WTC11 (cell line): ENCODE data around the gene SNHG17. TPM values are rescaled to one million over a fixed set of nuclear protein-coding genes. Genes with fewer than 3 reads are reported as not detected.

Experiments
- ATAC-seq: fragments of 200-7000 bp; cut with Tn5 transposase; 2 replicates; pipeline ENCODE4 v1.10.0; 2021; ENCODE audit warnings: mild to moderate bottlenecking, moderate library complexity
- CTCF ChIA-PET: fragments of 300-600 bp; sonication (Branson Sonifier 250); formaldehyde crosslinking; loops from one replicate; lab custom pipeline; 2021; ENCODE audit warnings: antibody characterized with exemption; lab: Charles Lee
- POLR2A ChIA-PET: fragments of 350-600 bp; sonication (Branson Sonifier 250); formaldehyde crosslinking; loops from one replicate; lab custom pipeline; 2021; ENCODE audit warnings: antibody characterized with exemption; lab: Charles Lee
- DNase-seq: peaks from one replicate; pipeline ENCODE4 v3.0.0; 2021; ENCODE audit warnings: low spot score
- H3K27ac Mint-ChIP-seq: 2 replicates; pipeline ENCODE4 v1.8.0; 2021; ENCODE audit warnings: mixed read lengths
- H3K27me3 Mint-ChIP-seq: 2 replicates; pipeline ENCODE4 v1.8.0; 2021; ENCODE audit warnings: low read depth, mild to moderate bottlenecking, moderate library complexity, mixed read lengths
- H3K36me3 Mint-ChIP-seq: 2 replicates; pipeline ENCODE4 v1.8.0; 2021; ENCODE audit warnings: mixed read lengths
- H3K4me1 Mint-ChIP-seq: 2 replicates; pipeline ENCODE4 v1.8.0; 2022; ENCODE audit warnings: mixed read lengths
- H3K4me3 Mint-ChIP-seq: 2 replicates; pipeline ENCODE4 v1.8.0; 2021; ENCODE audit warnings: mild to moderate bottlenecking, moderate library complexity, mixed read lengths
- H3K9me3 Mint-ChIP-seq: 2 replicates; pipeline ENCODE4 v1.8.0; 2021; ENCODE audit warnings: mixed read lengths
- ATF1 ChIP-seq: sonication (generic); formaldehyde crosslinking; IDR thresholded peaks from 2 replicates; pipeline ENCODE4 v1.8.1; 2023; ENCODE audit warnings: mild to moderate bottlenecking, moderate library complexity, missing genetic modification reagents
- CREM ChIP-seq: sonication (generic); formaldehyde crosslinking; IDR thresholded peaks from 2 replicates; pipeline ENCODE4 v1.8.1; 2022; ENCODE audit warnings: mild to moderate bottlenecking, missing genetic modification reagents, moderate library complexity
- FOXK1 ChIP-seq: sonication (generic); formaldehyde crosslinking; IDR thresholded peaks from 2 replicates; pipeline ENCODE4 v1.8.0; 2022; ENCODE audit warnings: mild to moderate bottlenecking, moderate library complexity, missing genetic modification reagents
- FOXP1 ChIP-seq: sonication (generic); formaldehyde crosslinking; IDR thresholded peaks from 2 replicates; pipeline ENCODE4 v1.8.0; 2022; ENCODE audit warnings: missing genetic modification reagents, mild to moderate bottlenecking, moderate library complexity, borderline replicate concordance
- HMGA2 ChIP-seq: fragments of 250-450 bp; sonication (Bioruptor Pico); IDR thresholded peaks from 2 replicates; pipeline ENCODE4 v1.4.0; 2021; ENCODE audit warnings: mild to moderate bottlenecking, moderate library complexity
- NFATC4 ChIP-seq: fragments of 250-450 bp; sonication (Bioruptor Pico); IDR thresholded peaks from 2 replicates; pipeline ENCODE4 v1.9.0; 2021; ENCODE audit warnings: mild to moderate bottlenecking
- SMAD4 ChIP-seq: sonication (generic); formaldehyde crosslinking; IDR thresholded peaks from 2 replicates; pipeline ENCODE4 v1.8.0; 2022; ENCODE audit warnings: mild to moderate bottlenecking, missing genetic modification reagents
- SP1 ChIP-seq: sonication (generic); formaldehyde crosslinking; conservative IDR thresholded peaks from 2 replicates; pipeline ENCODE4 v1.8.1; 2022; ENCODE audit warnings: missing genetic modification reagents
- ZNF138 ChIP-seq: sonication (generic); formaldehyde crosslinking; conservative IDR thresholded peaks from 2 replicates; pipeline ENCODE4 v1.8.1; 2022; ENCODE audit warnings: mild to moderate bottlenecking, moderate library complexity, missing genetic modification reagents
- ZNF232 ChIP-seq: sonication (generic); formaldehyde crosslinking; IDR thresholded peaks from 2 replicates; pipeline ENCODE4 v1.8.0; 2022; ENCODE audit warnings: mild to moderate bottlenecking, missing genetic modification reagents
- ZNF416 ChIP-seq: fragments of 250-450 bp; sonication (Bioruptor Pico); IDR thresholded peaks from 2 replicates; pipeline ENCODE4 v1.9.0; 2021; ENCODE audit warnings: mild to moderate bottlenecking, inconsistent platforms
- total RNA-seq: library from RNA; stranded (reverse); gene quantifications from 3 replicates; pipeline ENCODE4 v1.2.3, GENCODE V29; 2021
- TF ChIP-seq, protein P1 (sequence below): sonication (generic); formaldehyde crosslinking; IDR thresholded peaks from 2 replicates; pipeline ENCODE4 v1.8.0; 2023; ENCODE audit warnings: missing genetic modification reagents
- TF ChIP-seq, protein P2 (sequence below): sonication (generic); formaldehyde crosslinking; IDR thresholded peaks from 2 replicates; pipeline ENCODE4 v1.8.0; 2022; ENCODE audit warnings: missing genetic modification reagents
- TF ChIP-seq, protein P3 (sequence below): sonication (generic); formaldehyde crosslinking; IDR thresholded peaks from 2 replicates; pipeline ENCODE4 v1.8.1; 2022; ENCODE audit warnings: low read depth, missing genetic modification reagents, borderline replicate concordance
- TF ChIP-seq, protein P4 (sequence below): sonication (generic); formaldehyde crosslinking; IDR thresholded peaks from 2 replicates; pipeline ENCODE4 v1.8.1; 2022; ENCODE audit warnings: mild to moderate bottlenecking, missing genetic modification reagents, moderate library complexity, borderline replicate concordance
- TF ChIP-seq, protein P5 (sequence below): sonication (generic); formaldehyde crosslinking; IDR thresholded peaks from 2 replicates; pipeline ENCODE4 v1.8.1; 2023; ENCODE audit warnings: mild to moderate bottlenecking, missing genetic modification reagents
- TF ChIP-seq, protein P6 (sequence below): fragments of 250-450 bp; sonication (Bioruptor Pico); IDR thresholded peaks from 2 replicates; pipeline ENCODE4 v1.8.0; 2021; ENCODE audit warnings: mild to moderate bottlenecking
- TF ChIP-seq, protein P7 (sequence below): sonication (generic); formaldehyde crosslinking; IDR thresholded peaks from 2 replicates; pipeline ENCODE4 v1.8.1; 2023; ENCODE audit warnings: mild to moderate bottlenecking, missing genetic modification reagents, moderate library complexity

The SNHG17 gene
- total RNA-seq, 1 experiment from 2014 or later, result 71.6 TPM

DNA sequence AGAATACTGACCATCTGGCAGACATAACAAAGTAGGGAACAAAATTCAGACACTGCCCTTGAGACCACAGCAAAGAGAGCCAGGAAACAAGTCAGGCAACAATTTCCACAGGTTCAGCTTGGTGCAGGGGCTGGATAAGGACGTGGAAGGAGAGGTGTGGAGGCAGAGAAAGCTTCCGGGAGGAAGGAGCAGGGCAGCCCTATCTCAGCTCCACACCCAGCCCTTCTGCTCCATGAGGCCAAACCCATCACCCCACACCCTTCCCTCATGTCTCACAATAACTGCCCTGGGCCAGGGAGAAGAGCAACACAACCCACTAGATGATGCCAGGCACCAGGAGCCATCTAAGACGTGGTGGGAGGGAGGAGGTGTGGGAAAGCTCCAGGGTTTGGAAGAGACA lies 5.8 kb downstream of the SNHG17 start (continued):
- TF ChIP-seq, protein P1, sequence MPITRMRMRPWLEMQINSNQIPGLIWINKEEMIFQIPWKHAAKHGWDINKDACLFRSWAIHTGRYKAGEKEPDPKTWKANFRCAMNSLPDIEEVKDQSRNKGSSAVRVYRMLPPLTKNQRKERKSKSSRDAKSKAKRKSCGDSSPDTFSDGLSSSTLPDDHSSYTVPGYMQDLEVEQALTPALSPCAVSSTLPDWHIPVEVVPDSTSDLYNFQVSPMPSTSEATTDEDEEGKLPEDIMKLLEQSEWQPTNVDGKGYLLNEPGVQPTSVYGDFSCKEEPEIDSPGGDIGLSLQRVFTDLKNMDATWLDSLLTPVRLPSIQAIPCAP (CRISPR knock-in tag), result no peak

DNA sequence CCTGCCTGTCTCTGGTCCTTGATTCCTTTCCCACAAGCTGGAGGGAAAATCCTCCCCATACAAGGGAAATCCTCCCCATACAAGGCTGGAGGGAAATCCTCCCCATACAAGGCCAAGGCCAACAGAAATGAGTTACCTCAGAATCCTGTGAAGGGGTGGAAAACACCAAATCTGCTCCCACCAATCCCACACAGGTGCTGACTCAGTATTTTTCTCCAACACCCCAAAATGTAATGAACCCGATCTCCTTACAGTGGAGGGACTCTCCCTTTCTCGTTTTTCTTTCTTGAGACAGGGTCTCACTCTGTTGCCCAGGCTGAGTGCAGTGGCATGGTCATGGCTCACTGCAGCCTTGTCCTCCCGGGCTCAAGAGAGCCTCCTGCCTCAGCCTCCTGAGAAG lies 6.3 kb downstream of the SNHG17 start:
- ChIA-PET POLR2A (no interaction called here), CTCF (no interaction called here)
- no peak overlapping the region for H3K4me3 Mint-ChIP-seq
- no peak for TF ChIP-seq HMGA2 (CRISPR knock-in tag)
- peaks cover 93% of the 10 kb centered on the region for H3K36me3 Mint-ChIP-seq
- DNase-seq (no peak), ATAC-seq (no peak)
- H3K27ac Mint-ChIP-seq, result peak overlapping the region; percentile 87; the same call in 1 of the 2 replicates
- H3K27me3 Mint-ChIP-seq, result no peaks in the 10 kb centered on the region
- H3K9me3 Mint-ChIP-seq, result no peaks in the 10 kb centered on the region
- peaks cover 18% of the 10 kb centered on the region for H3K4me1 Mint-ChIP-seq

DNA sequence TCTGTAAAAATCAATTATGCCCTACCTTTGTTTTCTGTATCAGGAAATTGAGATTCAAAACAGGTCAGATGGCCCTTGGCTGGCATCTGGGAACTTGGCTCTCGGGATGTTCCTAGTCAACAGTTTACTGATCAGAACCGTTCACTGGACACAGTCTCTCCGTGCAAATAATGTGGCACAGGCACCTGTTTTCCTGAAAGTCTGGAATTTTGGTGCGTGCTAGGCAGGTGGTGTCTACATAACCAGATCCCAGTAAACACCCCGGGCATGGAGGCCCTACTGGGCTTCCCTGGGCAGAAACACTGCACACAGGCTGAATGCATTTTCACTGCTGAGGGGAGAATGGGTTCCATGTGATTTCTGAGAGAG lies 7.5 kb downstream of the SNHG17 start:
- TF ChIP-seq ZNF138 (CRISPR knock-in tag) (no peak), FOXP1 (no peak), ZNF416 (CRISPR knock-in tag) (no peak), ATF1 (CRISPR knock-in tag) (no peak), SMAD4 (no peak), FOXK1 (CRISPR knock-in tag) (no peak), SP1 (no peak)
- TF ChIP-seq, protein P2, sequence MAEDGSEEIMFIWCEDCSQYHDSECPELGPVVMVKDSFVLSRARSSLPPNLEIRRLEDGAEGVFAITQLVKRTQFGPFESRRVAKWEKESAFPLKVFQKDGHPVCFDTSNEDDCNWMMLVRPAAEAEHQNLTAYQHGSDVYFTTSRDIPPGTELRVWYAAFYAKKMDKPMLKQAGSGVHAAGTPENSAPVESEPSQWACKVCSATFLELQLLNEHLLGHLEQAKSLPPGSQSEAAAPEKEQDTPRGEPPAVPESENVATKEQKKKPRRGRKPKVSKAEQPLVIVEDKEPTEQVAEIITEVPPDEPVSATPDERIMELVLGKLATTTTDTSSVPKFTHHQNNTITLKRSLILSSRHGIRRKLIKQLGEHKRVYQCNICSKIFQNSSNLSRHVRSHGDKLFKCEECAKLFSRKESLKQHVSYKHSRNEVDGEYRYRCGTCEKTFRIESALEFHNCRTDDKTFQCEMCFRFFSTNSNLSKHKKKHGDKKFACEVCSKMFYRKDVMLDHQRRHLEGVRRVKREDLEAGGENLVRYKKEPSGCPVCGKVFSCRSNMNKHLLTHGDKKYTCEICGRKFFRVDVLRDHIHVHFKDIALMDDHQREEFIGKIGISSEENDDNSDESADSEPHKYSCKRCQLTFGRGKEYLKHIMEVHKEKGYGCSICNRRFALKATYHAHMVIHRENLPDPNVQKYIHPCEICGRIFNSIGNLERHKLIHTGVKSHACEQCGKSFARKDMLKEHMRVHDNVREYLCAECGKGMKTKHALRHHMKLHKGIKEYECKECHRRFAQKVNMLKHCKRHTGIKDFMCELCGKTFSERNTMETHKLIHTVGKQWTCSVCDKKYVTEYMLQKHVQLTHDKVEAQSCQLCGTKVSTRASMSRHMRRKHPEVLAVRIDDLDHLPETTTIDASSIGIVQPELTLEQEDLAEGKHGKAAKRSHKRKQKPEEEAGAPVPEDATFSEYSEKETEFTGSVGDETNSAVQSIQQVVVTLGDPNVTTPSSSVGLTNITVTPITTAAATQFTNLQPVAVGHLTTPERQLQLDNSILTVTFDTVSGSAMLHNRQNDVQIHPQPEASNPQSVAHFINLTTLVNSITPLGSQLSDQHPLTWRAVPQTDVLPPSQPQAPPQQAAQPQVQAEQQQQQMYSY (CRISPR knock-in tag), result no peak
- TF ChIP-seq, protein P3, sequence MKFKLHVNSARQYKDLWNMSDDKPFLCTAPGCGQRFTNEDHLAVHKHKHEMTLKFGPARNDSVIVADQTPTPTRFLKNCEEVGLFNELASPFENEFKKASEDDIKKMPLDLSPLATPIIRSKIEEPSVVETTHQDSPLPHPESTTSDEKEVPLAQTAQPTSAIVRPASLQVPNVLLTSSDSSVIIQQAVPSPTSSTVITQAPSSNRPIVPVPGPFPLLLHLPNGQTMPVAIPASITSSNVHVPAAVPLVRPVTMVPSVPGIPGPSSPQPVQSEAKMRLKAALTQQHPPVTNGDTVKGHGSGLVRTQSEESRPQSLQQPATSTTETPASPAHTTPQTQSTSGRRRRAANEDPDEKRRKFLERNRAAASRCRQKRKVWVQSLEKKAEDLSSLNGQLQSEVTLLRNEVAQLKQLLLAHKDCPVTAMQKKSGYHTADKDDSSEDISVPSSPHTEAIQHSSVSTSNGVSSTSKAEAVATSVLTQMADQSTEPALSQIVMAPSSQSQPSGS, result no peak
- DNase-seq (no peak), ATAC-seq (no peak)
- peaks cover 92% of the 10 kb centered on the region for H3K36me3 Mint-ChIP-seq
- H3K4me1 Mint-ChIP-seq, result peaks cover 8% of the 10 kb centered on the region; the same call in 1 of the 2 replicates
- CTCF ChIA-PET, result no interaction called here
- H3K9me3 Mint-ChIP-seq, result no peaks in the 10 kb centered on the region
- no peak overlapping the region for H3K27ac Mint-ChIP-seq
- POLR2A ChIA-PET, result no interaction called here
- no peaks in the 10 kb centered on the region for H3K27me3 Mint-ChIP-seq
- H3K4me3 Mint-ChIP-seq, result no peak overlapping the region

DNA sequence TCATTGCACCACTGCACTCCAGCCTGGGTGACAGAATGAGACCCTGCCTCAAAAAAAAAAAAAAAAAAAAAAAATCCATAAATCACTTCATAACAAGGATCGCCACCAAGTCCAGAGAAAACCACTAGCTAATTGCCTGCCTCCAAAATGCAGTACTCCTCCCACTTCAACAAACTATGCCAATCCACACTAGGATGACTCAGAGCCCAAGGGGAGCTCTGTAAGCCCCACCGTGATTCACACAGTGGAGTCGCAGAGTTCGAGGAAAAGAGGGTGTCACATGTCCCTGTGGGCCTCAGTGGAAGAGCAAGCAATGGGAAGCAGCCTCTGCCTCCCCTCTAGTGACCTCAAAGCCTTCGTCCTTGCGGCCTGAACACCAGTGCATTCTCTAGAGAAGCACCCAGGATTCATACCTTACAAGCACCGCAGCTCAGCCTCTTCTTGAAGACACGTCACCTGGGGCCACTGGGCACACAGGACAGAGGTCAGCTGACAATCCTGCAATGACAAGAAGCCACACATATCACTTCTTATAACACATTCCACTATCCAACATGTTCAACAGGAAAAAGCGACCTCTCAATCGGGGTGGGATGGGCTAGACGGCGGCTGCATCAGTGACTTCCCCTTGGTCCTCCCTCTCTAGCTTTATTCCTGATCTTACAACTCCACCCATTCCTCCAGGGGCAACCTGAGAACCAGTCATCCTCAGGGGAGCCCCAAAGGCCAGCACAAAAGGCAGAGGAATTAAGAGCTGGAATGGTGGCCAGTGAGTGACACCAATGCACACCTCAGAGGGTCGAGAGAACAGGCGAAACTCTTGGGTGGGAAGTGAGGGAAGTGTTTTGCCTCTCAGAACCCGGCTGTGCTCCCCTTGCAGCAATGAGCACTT lies 8.9 kb downstream of the SNHG17 start:
- no peak for ATAC-seq
- no peak overlapping the region for H3K27ac Mint-ChIP-seq
- POLR2A ChIA-PET, result interaction anchor here (2.3 kb wide), 1 partner anchor 8 kb away, joined by 7 read pairs; the partner anchor contains the start of gene SNHG17

More for the DNA sequence above, 8.9 kb downstream of the SNHG17 start:
- CTCF ChIA-PET, result interaction anchor here (0.6 to 1.5 kb wide), 4 partner anchors 9 to 330 kb away, joined by 3 to 4 read pairs (median 3); partner anchors contain the start of gene SNHG17
- H3K4me3 Mint-ChIP-seq, result no peak overlapping the region
- H3K36me3 Mint-ChIP-seq, result peaks cover 92% of the 10 kb centered on the region
- H3K4me1 Mint-ChIP-seq, result no peaks in the 10 kb centered on the region; the same call in 1 of the 2 replicates
- H3K27me3 Mint-ChIP-seq, result no peaks in the 10 kb centered on the region
- DNase-seq, result no peak
- H3K9me3 Mint-ChIP-seq, result no peaks in the 10 kb centered on the region
- no peak for TF ChIP-seq CREM
- TF ChIP-seq, protein P4, sequence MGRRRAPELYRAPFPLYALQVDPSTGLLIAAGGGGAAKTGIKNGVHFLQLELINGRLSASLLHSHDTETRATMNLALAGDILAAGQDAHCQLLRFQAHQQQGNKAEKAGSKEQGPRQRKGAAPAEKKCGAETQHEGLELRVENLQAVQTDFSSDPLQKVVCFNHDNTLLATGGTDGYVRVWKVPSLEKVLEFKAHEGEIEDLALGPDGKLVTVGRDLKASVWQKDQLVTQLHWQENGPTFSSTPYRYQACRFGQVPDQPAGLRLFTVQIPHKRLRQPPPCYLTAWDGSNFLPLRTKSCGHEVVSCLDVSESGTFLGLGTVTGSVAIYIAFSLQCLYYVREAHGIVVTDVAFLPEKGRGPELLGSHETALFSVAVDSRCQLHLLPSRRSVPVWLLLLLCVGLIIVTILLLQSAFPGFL (CRISPR knock-in tag), result no peak
- TF ChIP-seq NFATC4, result no peak
- no peak for TF ChIP-seq ZNF232 (CRISPR knock-in tag)
- TF ChIP-seq, protein P5, sequence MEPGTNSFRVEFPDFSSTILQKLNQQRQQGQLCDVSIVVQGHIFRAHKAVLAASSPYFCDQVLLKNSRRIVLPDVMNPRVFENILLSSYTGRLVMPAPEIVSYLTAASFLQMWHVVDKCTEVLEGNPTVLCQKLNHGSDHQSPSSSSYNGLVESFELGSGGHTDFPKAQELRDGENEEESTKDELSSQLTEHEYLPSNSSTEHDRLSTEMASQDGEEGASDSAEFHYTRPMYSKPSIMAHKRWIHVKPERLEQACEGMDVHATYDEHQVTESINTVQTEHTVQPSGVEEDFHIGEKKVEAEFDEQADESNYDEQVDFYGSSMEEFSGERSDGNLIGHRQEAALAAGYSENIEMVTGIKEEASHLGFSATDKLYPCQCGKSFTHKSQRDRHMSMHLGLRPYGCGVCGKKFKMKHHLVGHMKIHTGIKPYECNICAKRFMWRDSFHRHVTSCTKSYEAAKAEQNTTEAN, result no peak
- TF ChIP-seq, protein P6, sequence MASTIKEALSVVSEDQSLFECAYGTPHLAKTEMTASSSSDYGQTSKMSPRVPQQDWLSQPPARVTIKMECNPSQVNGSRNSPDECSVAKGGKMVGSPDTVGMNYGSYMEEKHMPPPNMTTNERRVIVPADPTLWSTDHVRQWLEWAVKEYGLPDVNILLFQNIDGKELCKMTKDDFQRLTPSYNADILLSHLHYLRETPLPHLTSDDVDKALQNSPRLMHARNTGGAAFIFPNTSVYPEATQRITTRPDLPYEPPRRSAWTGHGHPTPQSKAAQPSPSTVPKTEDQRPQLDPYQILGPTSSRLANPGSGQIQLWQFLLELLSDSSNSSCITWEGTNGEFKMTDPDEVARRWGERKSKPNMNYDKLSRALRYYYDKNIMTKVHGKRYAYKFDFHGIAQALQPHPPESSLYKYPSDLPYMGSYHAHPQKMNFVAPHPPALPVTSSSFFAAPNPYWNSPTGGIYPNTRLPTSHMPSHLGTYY (CRISPR knock-in tag), result 0 out of 2 replicates have a peak, but pooled peaks have one; percentile 22
- TF ChIP-seq, protein P7, sequence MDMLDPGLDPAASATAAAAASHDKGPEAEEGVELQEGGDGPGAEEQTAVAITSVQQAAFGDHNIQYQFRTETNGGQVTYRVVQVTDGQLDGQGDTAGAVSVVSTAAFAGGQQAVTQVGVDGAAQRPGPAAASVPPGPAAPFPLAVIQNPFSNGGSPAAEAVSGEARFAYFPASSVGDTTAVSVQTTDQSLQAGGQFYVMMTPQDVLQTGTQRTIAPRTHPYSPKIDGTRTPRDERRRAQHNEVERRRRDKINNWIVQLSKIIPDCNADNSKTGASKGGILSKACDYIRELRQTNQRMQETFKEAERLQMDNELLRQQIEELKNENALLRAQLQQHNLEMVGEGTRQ (CRISPR knock-in tag), result no peak
